SU-DHL-6 (cell line): ENCODE data around the gene IDI2.

ENCODE experiments used
- CTCF ChIP-seq: fragments of 200-600 bp; sonication (generic); IDR thresholded peaks from one replicate; pipeline ENCODE4 v1.5.1; 2017; ENCODE audit warnings: antibody characterized with exemption, mild to moderate bottlenecking, low read length, moderate library complexity; ENCODE audit not compliant: insufficient read depth, poor library complexity, severe bottlenecking
- EZH2phosphoT487 ChIP-seq: fragments of 200-600 bp; sonication (generic), shearing (Covaris generic); conservative IDR thresholded peaks from 2 replicates; pipeline ENCODE4 v1.6.1; 2018; ENCODE audit warnings: mild to moderate bottlenecking, antibody characterized with exemption, low read length, moderate library complexity, mixed read lengths

- no peak for TF ChIP-seq CTCF
- TF ChIP-seq EZH2phosphoT487 = no peak
Measured at GRCh38 chr10:1015688-1016087, 10.0 kb downstream of the IDI2 start.
